Liver (tissue), 4 donors: ENCODE measurements around the gene TUBB1. TPM values are rescaled to one million over a fixed set of nuclear protein-coding genes. Genes with fewer than 3 reads are reported as not detected.

ENCODE experiments used
- polyA plus RNA-seq, 2 donors: library from polyadenylated mRNA; stranded (reverse) in 1 of 2; unstranded in 1 of 2; fragments of 200-250 nt in 1 of 2; fragments of >200 nt in 1 of 2; fragmentation: Nextera tagmentation in 1 of 2; extraction: Ambion mirVana in 1 of 2; gene quantifications; one replicate each; pipeline versions ENCODE4 v1.2.1 to v1.2.3, GENCODE V29; 2013 to 2015
- total RNA-seq, 2 donors: library from RNA; depleted of rRNA; stranded (reverse); fragments of >200 nt; gene quantifications; one replicate each; pipeline ENCODE4 v1.2.3, GENCODE V29; 2014
- donor health status: healthy.
- donor health status: healthy.
- donor health status: healthy.

Gene TUBB1
- total and polyA plus RNA-seq, 4 donors, result 0.17 to 59.5 (median 0.24) TPM

Other genes starting within 250 kb of the TUBB1 start
- under 1 TPM; 0.08 to 0.42 TPM for gene GNAS-AS1, start 168.5 kb upstream of the TUBB1 start, total RNA-seq
- gene GNAS-AS1, start 168.5 kb upstream of the TUBB1 start, polyA plus RNA-seq, result under 1 TPM in 1 of 2 donors, not detected in 1; 0.09 TPM
- gene GNAS, start 166.7 kb upstream of the TUBB1 start, total RNA-seq, result 100 to 1,000 TPM; 234 to 360 TPM
- gene GNAS, start 166.7 kb upstream of the TUBB1 start, polyA plus RNA-seq, result 100 to 1,000 TPM; 115 to 321 TPM
- gene NELFCD, start 38.2 kb upstream of the TUBB1 start, total RNA-seq, result 10 to 100 TPM; 39.1 to 39.8 TPM
- gene NELFCD, start 38.2 kb upstream of the TUBB1 start, polyA plus RNA-seq, result 10 to 100 TPM; 28.1 to 35.0 TPM
- gene CTSZ, start 12.2 kb upstream of the TUBB1 start, total RNA-seq, result 100 to 1,000 TPM; 146 to 233 TPM
- gene CTSZ, start 12.2 kb upstream of the TUBB1 start, polyA plus RNA-seq, result 100 to 1,000 TPM in 1 of 2 donors, 10 to 100 TPM in 1; 11.8 to 229 TPM
- gene ATP5F1E, start 12.9 kb downstream of the TUBB1 start, total RNA-seq, result 10 to 100 TPM; 11.7 to 16.6 TPM
- gene ATP5F1E, start 12.9 kb downstream of the TUBB1 start, polyA plus RNA-seq, result 100 to 1,000 TPM in 1 of 2 donors, 10 to 100 TPM in 1; 38.8 to 148 TPM
- gene PRELID3B, start 23.4 kb downstream of the TUBB1 start, total RNA-seq, result 10 to 100 TPM; 32.0 to 38.1 TPM
- 10 to 100 TPM; 18.2 to 18.6 TPM for gene PRELID3B, start 23.4 kb downstream of the TUBB1 start, polyA plus RNA-seq
- gene ZNF831, start 144.4 kb downstream of the TUBB1 start, total RNA-seq, result under 1 TPM; 0.09 to 0.75 TPM
- under 1 TPM; 0.06 to 0.17 TPM for gene ZNF831, start 144.4 kb downstream of the TUBB1 start, polyA plus RNA-seq